NCI-H774 (cell line): ENCODE measurements around the gene ITPA.

Experiments used
- DNase-seq: peaks from one replicate; lab custom pipeline; 2025; lab: John Stamatoyannopoulos, UW

The ITPA gene

DNA sequence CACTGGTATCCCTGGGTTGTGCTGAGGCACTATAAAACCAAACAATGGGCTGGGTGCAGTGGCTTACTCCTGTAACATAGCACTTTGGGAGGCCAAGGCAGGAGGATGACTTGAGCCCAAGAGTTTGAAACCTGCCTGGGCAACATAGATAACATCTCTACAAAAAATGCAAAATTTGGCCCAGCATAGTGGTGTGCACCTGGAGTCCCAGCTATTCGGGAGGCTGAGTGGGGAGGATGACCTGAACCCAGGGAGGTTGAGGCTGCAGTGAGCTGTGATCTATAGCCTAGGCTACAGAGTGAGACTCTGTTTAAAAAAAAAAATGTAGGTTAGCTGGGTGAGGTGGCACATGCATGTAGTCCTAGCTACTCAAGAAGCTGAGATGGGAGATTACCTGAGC is 37.4 kb downstream of the ITPA start:
- DNase-seq = no peak

GRCh38 chr20:3247638-3248037 is 38.3 kb downstream of the ITPA start:
- no peak for DNase-seq

DNA sequence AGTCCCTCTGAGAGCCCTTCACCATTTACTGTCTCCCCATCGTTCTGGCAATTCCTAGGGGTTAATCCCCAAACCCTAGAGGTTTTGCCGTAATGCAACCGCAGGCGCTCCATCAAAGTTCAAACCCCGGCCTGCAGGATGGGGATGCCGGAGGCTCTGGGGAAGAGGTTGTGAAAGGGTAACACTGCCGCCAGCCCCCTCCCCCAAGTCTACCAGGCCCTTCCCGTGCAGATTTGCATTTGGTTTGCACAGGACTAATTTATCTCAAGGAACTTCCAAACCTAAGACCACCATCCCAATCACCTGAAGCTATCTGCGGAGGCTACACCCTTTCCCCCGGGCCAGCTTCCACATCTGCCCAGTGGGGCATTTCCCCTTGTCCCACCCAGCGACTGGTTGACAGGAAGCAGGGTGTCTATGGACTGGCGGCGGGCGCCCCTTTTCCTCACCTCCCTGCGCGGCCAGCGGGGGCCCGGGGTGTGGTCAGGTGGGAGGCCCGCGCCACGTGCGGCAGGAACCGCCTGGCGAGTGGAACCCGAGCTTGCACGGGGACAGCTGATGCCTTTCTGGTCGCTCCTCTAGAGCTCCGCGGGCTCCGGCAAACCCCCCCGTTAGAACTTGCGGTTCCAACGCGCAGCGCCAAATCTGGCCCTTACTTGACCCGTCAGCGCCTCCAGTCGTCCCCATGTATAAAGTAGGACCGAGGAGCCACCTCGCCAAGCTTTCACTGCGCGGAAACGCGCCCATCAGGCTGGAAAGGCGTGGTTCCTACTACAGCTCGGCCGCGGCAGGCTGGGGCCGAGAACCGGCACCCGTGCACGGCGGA is 39.1 kb downstream of the ITPA start:
- no peak for DNase-seq

- no peak for DNase-seq
These were observed 39.7 kb downstream of the ITPA start for GRCh38 chr20:3248993-3249347.

DNA sequence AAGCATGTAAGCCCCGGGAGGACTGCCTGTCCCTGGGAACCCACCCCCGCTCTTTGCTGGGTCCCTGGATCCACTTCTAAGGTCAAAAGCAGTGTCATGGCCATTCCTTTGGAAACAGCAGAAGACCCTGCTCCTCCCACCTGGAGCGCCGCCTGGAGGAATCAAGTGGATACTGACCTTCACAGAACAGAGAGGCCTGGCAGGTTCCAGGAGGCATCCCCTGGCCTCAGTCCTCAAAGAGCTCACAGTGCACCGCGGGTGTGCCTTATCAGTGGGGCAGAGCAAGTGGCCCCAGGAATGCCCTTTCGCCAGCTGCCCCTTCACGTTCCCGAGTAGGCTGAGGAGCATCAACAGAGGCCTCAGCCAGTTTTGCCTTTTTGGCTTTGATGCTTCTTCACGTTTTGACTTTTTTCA is 40.8 kb downstream of the ITPA start:
- no peak for DNase-seq

DNA sequence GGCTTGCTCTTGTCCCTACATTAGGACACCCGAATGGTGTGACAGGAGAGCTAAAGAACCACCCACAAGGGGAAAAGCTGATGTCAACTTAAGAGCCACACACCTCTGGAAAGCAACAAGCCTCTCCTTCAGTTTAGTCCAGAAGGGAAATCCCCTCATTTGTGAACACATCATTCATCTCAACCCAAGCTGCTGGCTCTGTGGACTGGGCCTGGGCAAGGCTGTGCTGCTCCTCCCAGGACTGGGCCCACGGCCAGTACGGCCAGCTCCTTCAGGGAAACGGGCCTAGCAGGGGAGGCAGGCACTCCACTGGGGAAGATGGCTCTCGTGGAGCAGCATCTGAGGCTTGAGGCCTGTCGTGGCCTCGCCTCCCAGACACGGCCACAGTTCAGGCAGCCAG is 42.5 kb downstream of the ITPA start:
- DNase-seq = no peak

DNA sequence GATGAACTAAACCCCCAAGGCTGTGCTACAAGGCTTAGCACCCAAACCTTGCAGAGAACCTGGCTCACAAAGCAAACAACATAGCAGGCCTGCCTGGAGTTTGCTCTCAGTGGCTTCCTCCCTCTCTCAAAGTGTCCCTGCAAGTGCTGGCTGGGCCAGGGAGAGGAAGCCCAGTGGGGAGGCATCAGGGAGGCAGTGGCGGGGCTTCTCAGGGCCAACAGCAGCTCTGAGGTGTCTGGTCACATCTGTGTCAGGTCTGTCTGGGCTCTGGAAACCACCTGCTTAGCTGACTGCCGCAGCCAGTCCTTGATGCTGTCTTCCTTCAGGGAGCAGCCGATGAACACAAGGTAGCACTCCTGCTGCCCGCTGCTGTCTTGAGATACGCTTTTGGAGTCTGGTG is 46.4 kb downstream of the ITPA start:
- no peak for DNase-seq

DNA sequence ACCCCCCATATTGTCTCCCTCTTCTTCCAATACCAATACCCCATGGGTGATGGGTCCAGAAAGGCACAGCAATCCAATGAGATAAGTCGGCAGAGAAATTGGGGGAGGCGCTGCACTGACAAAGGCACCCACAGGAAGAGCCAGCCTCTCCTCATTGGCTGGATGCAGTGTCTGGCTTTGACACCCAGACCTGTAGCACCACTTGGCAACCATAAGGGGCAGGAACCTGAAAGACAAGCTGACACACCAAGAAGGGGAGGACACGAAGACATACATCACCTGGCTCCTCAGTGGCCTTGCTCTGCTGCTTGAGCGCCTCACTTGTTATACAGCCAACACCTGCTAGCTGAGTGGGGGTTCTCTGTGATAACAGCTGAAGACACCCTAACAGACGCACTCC is 49.1 kb downstream of the ITPA start:
- no peak for DNase-seq

DNA sequence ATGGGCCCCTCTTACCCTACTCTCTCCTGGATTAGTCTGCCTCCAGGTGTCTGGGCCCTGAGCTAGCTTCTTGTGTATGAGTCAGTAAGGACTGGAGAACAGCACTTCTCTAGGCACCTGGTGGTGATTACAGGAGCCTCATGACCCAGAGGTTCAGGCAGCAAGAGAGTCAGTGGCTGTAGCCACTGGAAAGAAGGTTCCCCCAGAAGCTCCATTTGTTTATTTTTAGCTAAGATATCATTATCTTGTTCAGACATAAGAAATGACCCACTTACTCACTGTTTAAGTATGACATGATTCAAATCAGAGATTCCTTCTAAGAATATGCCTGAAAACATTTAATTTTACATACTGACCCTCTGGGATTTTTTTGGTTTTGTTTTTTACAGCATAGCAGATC is 53.3 kb downstream of the ITPA start:
- DNase-seq = no peak

GRCh38 chr20:3270051-3270450 is 60.8 kb downstream of the ITPA start:
- DNase-seq = no peak

GRCh38 chr20:3273371-3273770 is 64.1 kb downstream of the ITPA start:
- DNase-seq = no peak
